IMR-90 (cell line): ENCODE results near the gene SNTA1. TPM values are rescaled to one million over a fixed set of nuclear protein-coding genes. Genes with fewer than 3 reads are reported as not detected.

ENCODE experiments used
- ATAC-seq: fragments of 200-7000 bp; cut with Tn5 transposase; 2 replicates; pipeline ENCODE4 v1.9.1; 2020; ENCODE audit warnings: low read depth, mild to moderate bottlenecking, moderate library complexity
- BruUV-seq: library from RNA; stranded (reverse); fragments of 400-500 nt; replicated peaks from 2 replicates; lab custom pipeline; 2021; lab: Mats Ljungman, UMichigan
- CTCF ChIA-PET: fragments of 300-600 bp; formaldehyde crosslinking; extraction: SDS; loops from one replicate; lab custom pipeline; 2021; ENCODE audit warnings: antibody characterized with exemption; lab: Yijun Ruan, JAX
- POLR2A ChIA-PET: fragments of 300-600 bp; sonication (Branson Sonifier 250); formaldehyde crosslinking; loops from one replicate; lab custom pipeline; 2022; ENCODE audit warnings: antibody characterized with exemption; ENCODE audit not compliant: unreplicated experiment; lab: Charles Lee
- DNase-seq: peaks from one replicate; pipeline ENCODE4 v3.0.0; 2013
- H2AFZ ChIP-seq: replicated peaks from 2 replicates; pipeline ENCODE3; 2013; ENCODE audit warnings: low read length, mild to moderate bottlenecking; ENCODE audit not compliant: poor library complexity
- H2AK5ac ChIP-seq: 2 replicates; pipeline ENCODE4 v1.6.1; 2013; ENCODE audit warnings: low read depth, low read length, inconsistent platforms
- H2AK9ac ChIP-seq: replicated peaks from 2 replicates; pipeline ENCODE3; 2013; ENCODE audit warnings: mild to moderate bottlenecking, low read depth, low read length, moderate library complexity; ENCODE audit not compliant: poor library complexity
- H2BK120ac ChIP-seq: 2 replicates; pipeline ENCODE4 v1.6.1; 2013; ENCODE audit warnings: low read depth, low read length, inconsistent platforms
- H2BK15ac ChIP-seq: 3 replicates; pipeline ENCODE4 v1.6.1; 2013; ENCODE audit warnings: low read depth, low read length, inconsistent platforms
- H2BK20ac ChIP-seq: 2 replicates; pipeline ENCODE4 v1.6.1; 2013; ENCODE audit warnings: low read depth, mild to moderate bottlenecking, inconsistent platforms, low read length, moderate library complexity
- H2BK5ac ChIP-seq: 2 replicates; pipeline ENCODE4 v1.6.1; 2013; ENCODE audit warnings: mild to moderate bottlenecking, low read depth, low read length, inconsistent platforms; ENCODE audit not compliant: poor library complexity, severe bottlenecking
- H3K14ac ChIP-seq: replicated peaks from 2 replicates; pipeline ENCODE4 v1.6.1; 2013; ENCODE audit warnings: low read depth, low read length, inconsistent platforms
- H3K18ac ChIP-seq: 2 replicates; pipeline ENCODE4 v1.6.1; 2013; ENCODE audit warnings: low read depth, low read length, control low read depth
- H3K23ac ChIP-seq: 2 replicates; pipeline ENCODE4 v1.6.1; 2013; ENCODE audit warnings: low read depth, low read length, inconsistent platforms
- H3K27ac ChIP-seq: 2 replicates; pipeline ENCODE4 v1.5.1; 2013; ENCODE audit warnings: mild to moderate bottlenecking, control low read depth, low read length; ENCODE audit not compliant: insufficient read depth
- H3K27me3 ChIP-seq: 2 replicates; pipeline ENCODE4 v1.6.1; 2013; ENCODE audit warnings: low read length; ENCODE audit not compliant: control insufficient read depth, insufficient read depth
- H3K36me3 ChIP-seq: 2 replicates; pipeline ENCODE4 v1.6.1; 2013; ENCODE audit warnings: low read length, mixed read lengths; ENCODE audit not compliant: control insufficient read depth, insufficient read depth
- H3K4ac ChIP-seq: 2 replicates; pipeline ENCODE4 v1.6.1; 2013; ENCODE audit warnings: low read depth, low read length, inconsistent platforms
- H3K4me1 ChIP-seq: 2 replicates; pipeline ENCODE4 v1.6.1; 2013; ENCODE audit warnings: low read length, mixed read lengths; ENCODE audit not compliant: control insufficient read depth, insufficient read depth
- H3K4me2 ChIP-seq: 2 replicates; pipeline ENCODE4 v1.6.1; 2013; ENCODE audit warnings: low read depth, mild to moderate bottlenecking, control low read depth, low read length, moderate library complexity
- H3K4me3 ChIP-seq: 2 replicates; pipeline ENCODE4 v1.5.1; 2013; ENCODE audit warnings: low read depth, mild to moderate bottlenecking, control low read depth, low read length, moderate library complexity; ENCODE audit not compliant: insufficient read depth
- H3K56ac ChIP-seq: 2 replicates; pipeline ENCODE4 v1.6.1; 2013; ENCODE audit warnings: low read length, inconsistent platforms; ENCODE audit not compliant: insufficient read depth; ENCODE audit errors: extremely low read depth
- H3K79me1 ChIP-seq, 2 experiments: 2 replicates each; pipeline ENCODE4 v1.6.1; 2013; ENCODE audit warnings: low read length in 2 of 2, inconsistent platforms in 1 of 2, low read depth in 1 of 2
- H3K9ac ChIP-seq: 2 replicates; pipeline ENCODE4 v1.6.1; 2013; ENCODE audit warnings: low read depth, low read length, control low read depth
- H3K9me1 ChIP-seq: 2 replicates; pipeline ENCODE4 v1.6.1; 2013; ENCODE audit warnings: low read length, inconsistent platforms; ENCODE audit not compliant: insufficient read depth
- H3K9me3 ChIP-seq: 2 replicates; pipeline ENCODE4 v1.6.1; 2013; ENCODE audit warnings: low read length; ENCODE audit not compliant: control insufficient read depth, insufficient read depth
- H4K20me1 ChIP-seq: 2 replicates; pipeline ENCODE4 v1.6.1; 2013; ENCODE audit warnings: low read length, inconsistent platforms; ENCODE audit not compliant: insufficient read depth
- H4K5ac ChIP-seq: 2 replicates; pipeline ENCODE4 v1.6.1; 2013; ENCODE audit warnings: mild to moderate bottlenecking, low read depth, low read length, control low read depth
- H4K8ac ChIP-seq, 2 experiments: 2 replicates each; pipeline ENCODE4 v1.6.1; 2013; ENCODE audit warnings: low read depth in 2 of 2, low read length in 2 of 2, control low read depth in 1 of 2, inconsistent platforms in 1 of 2
- H4K91ac ChIP-seq: 2 replicates; pipeline ENCODE4 v1.6.1; 2013; ENCODE audit warnings: low read depth, low read length, inconsistent platforms; ENCODE audit not compliant: insufficient read depth
- BHLHE40 ChIP-seq: fragments of 150-350 bp; IDR thresholded peaks from 2 replicates; pipeline ENCODE4 v1.6.1; 2016; ENCODE audit warnings: mild to moderate bottlenecking, low read depth, low read length
- FOS ChIP-seq: fragments of 150-350 bp; IDR thresholded peaks from 2 replicates; pipeline ENCODE4 v1.6.1; 2016; ENCODE audit warnings: low read depth, low read length
- POLR2A ChIP-seq: IDR thresholded peaks from 2 replicates; pipeline ENCODE4 v1.6.1; 2012; ENCODE audit warnings: mild to moderate bottlenecking, low read depth, low read length
- RFX5 ChIP-seq: IDR thresholded peaks from 2 replicates; pipeline ENCODE4 v1.8.0; 2012; ENCODE audit warnings: low read depth, mild to moderate bottlenecking, low read length, moderate library complexity
- SMC3 ChIP-seq: fragments of 150-350 bp; IDR thresholded peaks from 2 replicates; pipeline ENCODE4 v1.6.1; 2016; ENCODE audit warnings: low read depth, mild to moderate bottlenecking, antibody characterized with exemption, low read length, moderate library complexity
- WGBS, 2 experiments: methylation state at CpG; one replicate each; pipeline versions ENCODE4 v1.1.5 to v1.1.7; 2013; ENCODE audit warnings: missing lambda C conversion rate in 2 of 2; ENCODE audit not compliant: insufficient read length in 1 of 2; ENCODE audit errors: extremely low coverage in 2 of 2; 5-methylcytosine and 5-hydroxymethylcytosine counted together
- dilution Hi-C: fragments of 300-500 bp; cut with HindIII; formaldehyde crosslinking; loops from one replicate; pipeline ENCODE4 v1.14.3; 2018; ENCODE audit warnings: low sequenced_read_pairs; ENCODE audit not compliant: unreplicated experiment
- in situ Hi-C: fragments of 300-500 bp; cut with MboI; formaldehyde crosslinking; loops from 3 replicates; pipeline ENCODE4 v1.14.3; 2019; ENCODE audit warnings: low sequenced_read_pairs, inconsistent platforms, mixed read lengths
- intact Hi-C: fragments of 100-400 bp; cut with micrococcal nuclease; formaldehyde crosslinking; loops from 2 replicates; pipeline ENCODE4 v1.10.0; 2022
- polyA plus RNA-seq, 3 experiments: library from polyadenylated mRNA; depleted of rRNA; stranded (reverse); fragments of >200 nt; gene quantifications; 2 replicates each; pipeline ENCODE4 v1.2.3, GENCODE V29; 2012; ENCODE audit warnings: low replicate concordance in 1 of 3
- total RNA-seq: library from RNA; depleted of rRNA; stranded (reverse); fragments of >200 nt; gene quantifications from 2 replicates; pipeline ENCODE4 v1.2.3, GENCODE V29; 2012
- TF ChIP-seq, protein P1 (sequence below): fragments of 150-350 bp; IDR thresholded peaks from 2 replicates; pipeline ENCODE4 v1.6.1; 2016; ENCODE audit warnings: low read depth, mild to moderate bottlenecking, low read length, moderate library complexity, borderline replicate concordance

The SNTA1 gene
- total and polyA plus RNA-seq, 2 of the 4 experiments (the other 2 are of a cell fraction), result 10.6 to 15.4 TPM

DNA sequence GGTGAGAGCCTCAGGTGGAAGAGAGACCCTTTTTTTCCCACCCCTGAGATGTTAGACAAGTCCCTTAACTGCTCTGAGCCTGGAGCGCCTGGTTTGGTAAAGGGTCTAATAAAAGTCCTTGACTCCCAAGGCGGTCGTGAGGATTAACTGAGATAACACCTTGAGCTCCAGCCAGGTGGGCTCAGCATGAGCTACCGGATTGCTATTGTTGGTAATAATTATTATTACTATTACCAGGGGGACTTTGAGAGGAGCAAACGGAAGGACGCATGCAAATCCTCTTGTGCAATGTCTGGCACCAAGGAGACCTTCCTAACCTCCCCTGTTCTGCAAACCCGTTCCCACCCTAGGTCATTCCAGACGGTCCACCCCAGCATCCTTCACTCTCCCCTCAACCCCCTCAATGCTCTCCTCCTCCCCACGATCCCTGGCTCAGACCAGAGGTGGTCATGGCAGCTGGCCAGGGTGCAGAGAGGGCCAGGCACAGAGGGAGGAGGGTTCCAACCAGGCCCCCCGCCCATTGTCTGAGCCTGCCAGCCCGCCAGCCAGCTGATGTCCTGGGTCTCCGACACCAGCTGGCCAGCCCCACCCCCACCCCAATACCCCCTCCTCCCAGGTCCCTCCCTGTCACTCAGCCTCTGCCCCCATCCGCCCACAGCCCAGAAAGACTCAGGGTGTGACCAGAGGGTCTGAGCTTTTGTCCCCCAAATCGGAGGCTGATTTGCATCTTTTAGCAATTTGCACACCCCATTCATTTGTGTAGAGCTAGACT lies 32.0 kb upstream of the SNTA1 start (continued):
- no peak for TF ChIP-seq RFX5

DNA sequence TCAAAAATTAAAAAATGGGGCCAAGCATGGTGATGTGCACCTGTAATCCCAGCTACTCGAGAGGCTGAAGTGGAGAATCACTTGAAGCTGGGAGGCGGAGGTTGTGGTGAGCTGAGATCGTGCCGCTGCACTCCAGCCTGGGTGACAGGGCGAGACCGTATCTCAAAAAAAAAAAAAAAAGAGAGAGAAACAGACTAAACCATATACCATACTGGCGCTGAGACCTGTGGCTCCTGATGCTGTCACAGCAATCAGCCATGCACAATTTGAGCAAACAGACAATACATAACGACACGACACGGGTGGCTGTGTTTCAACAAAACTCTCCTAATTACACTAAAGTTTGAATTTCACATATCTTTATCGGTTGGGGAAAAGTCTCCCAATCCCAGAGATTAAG lies 31.4 kb upstream of the SNTA1 start:
- Histone ChIP-seq H2BK5ac (no peak overlapping the region), H3K14ac (no peak overlapping the region), H3K9me3 (no peaks in the 10 kb centered on the region), H3K56ac (no peak overlapping the region), H3K36me3 (no peaks in the 10 kb centered on the region), H2BK20ac (no peak overlapping the region), H3K79me1 (no peaks in the 10 kb centered on the region), H4K5ac (no peak overlapping the region), H2AFZ (no peak overlapping the region), H4K91ac (no peak overlapping the region), H3K27me3 (peaks cover 34% of the 10 kb centered on the region), H2AK9ac (no peak overlapping the region), H2BK120ac (no peak overlapping the region), H3K4me3 (no peak overlapping the region), H3K9ac (no peak overlapping the region), H2BK15ac (no peak overlapping the region), H4K8ac (no peak overlapping the region), H2AK5ac (no peak overlapping the region), H3K4me2 (no peak overlapping the region), H4K20me1 (no peaks in the 10 kb centered on the region), H3K23ac (no peak overlapping the region), H3K4ac (no peak overlapping the region), H3K9me1 (no peaks in the 10 kb centered on the region), H3K4me1 (no peaks in the 10 kb centered on the region), H3K18ac (no peak overlapping the region), H3K27ac (no peak overlapping the region)
- no peak for DNase-seq
- TF ChIP-seq, protein P1, sequence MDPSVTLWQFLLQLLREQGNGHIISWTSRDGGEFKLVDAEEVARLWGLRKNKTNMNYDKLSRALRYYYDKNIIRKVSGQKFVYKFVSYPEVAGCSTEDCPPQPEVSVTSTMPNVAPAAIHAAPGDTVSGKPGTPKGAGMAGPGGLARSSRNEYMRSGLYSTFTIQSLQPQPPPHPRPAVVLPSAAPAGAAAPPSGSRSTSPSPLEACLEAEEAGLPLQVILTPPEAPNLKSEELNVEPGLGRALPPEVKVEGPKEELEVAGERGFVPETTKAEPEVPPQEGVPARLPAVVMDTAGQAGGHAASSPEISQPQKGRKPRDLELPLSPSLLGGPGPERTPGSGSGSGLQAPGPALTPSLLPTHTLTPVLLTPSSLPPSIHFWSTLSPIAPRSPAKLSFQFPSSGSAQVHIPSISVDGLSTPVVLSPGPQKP, result no peak
- no peak for TF ChIP-seq SMC3
- no peak for TF ChIP-seq POLR2A
- no peak for TF ChIP-seq FOS
- TF ChIP-seq BHLHE40, result no peak
- no peak for ATAC-seq
- no TSS peak for BruUV-seq
- CTCF ChIA-PET, result no interaction called here
- POLR2A ChIA-PET, result no interaction called here
- intact Hi-C loops (no loop called here), dilution Hi-C loops (no loop called here), in situ Hi-C loops (no loop called here)
- no CpG with 5 or more reads among the region's 11 CpGs for WGBS, 2 experiments
